ENCODE results near the gene ZNHIT3. TPM values are rescaled to one million over a fixed set of nuclear protein-coding genes. Genes with fewer than 3 reads are reported as not detected.

ZNHIT3 gene
- total RNA-seq, 3 donors from 2014 or later: 19.0 to 33.7 (median 29.3) TPM

DNA sequence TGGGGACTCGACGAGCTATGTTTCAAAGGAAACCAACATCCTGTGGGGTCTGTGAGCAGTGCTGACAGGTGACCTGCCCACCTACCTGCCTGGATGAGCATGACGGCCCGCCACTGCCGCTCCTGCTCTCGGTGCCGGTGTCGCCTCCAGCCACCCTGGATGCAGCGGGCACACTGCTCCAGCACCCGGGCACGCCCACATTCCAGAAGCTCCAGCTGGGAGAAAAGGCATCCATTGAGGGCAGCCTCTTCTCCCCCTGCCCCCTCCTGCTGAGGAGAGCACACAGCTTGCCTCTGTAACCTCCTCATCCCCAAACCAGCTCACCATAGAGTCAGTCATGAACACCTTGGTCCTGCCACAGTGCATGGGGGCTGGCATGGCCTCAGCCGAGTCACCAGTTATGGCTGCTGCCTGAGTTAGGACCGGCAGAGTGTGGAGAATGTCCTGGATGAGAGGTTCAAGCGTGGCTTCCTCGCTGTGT is 14.3 kb downstream of the ZNHIT3 start:
- peaks cover 4% of the 10 kb centered on the region for H3K36me3 ChIP-seq
- H3K4me1 ChIP-seq: no peaks in the 10 kb centered on the region
- H3K4me3 ChIP-seq: no peak overlapping the region
- no peaks in the 10 kb centered on the region for H3K9me3 ChIP-seq
- H3K27ac ChIP-seq: no peak overlapping the region
- DNase-seq (ENCODE audit: low spot score in 2 of 2): no peak
- H3K27me3 ChIP-seq: no peaks in the 10 kb centered on the region
- TF ChIP-seq, protein P1, sequence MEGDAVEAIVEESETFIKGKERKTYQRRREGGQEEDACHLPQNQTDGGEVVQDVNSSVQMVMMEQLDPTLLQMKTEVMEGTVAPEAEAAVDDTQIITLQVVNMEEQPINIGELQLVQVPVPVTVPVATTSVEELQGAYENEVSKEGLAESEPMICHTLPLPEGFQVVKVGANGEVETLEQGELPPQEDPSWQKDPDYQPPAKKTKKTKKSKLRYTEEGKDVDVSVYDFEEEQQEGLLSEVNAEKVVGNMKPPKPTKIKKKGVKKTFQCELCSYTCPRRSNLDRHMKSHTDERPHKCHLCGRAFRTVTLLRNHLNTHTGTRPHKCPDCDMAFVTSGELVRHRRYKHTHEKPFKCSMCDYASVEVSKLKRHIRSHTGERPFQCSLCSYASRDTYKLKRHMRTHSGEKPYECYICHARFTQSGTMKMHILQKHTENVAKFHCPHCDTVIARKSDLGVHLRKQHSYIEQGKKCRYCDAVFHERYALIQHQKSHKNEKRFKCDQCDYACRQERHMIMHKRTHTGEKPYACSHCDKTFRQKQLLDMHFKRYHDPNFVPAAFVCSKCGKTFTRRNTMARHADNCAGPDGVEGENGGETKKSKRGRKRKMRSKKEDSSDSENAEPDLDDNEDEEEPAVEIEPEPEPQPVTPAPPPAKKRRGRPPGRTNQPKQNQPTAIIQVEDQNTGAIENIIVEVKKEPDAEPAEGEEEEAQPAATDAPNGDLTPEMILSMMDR (IDR thresholded peaks at IDR 0.05): no peak
- TF ChIP-seq POLR2AphosphoS5 (IDR thresholded peaks at IDR 0.05) (no peak), POLR2A (IDR thresholded peaks at IDR 0.05) (no peak)
- intact Hi-C loops (cut with DNase I; ENCODE audit: low total_unique reads): no loop called here

DNA sequence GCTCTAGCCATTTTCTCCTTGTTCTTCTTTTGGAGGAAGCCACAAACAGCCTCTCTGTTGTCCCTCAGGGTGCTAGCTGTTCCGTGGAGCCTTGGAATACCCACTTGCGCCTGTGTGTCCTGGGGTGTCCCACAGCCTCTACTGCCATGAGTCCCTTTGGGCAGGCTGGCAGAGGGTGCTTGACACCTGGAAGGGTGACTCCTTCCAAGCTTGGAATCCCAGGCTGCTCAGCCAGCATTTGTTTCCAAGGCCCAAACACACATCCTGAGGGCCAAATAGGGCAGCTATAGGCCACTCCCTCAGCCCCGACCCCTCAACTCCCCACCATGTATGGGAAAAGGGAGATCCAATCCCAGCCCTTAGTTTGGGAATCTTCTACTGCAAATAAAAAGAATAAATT is 14.9 kb downstream of the ZNHIT3 start:
- Histone ChIP-seq H3K9me3 (no peaks in the 10 kb centered on the region), H3K4me1 (no peaks in the 10 kb centered on the region), H3K27ac (no peak overlapping the region), H3K27me3 (no peaks in the 10 kb centered on the region), H3K36me3 (peaks cover 4% of the 10 kb centered on the region), H3K4me3 (no peak overlapping the region)
- intact Hi-C loops (cut with DNase I; ENCODE audit: low total_unique reads): no loop called here
- no peak for DNase-seq (ENCODE audit: low spot score in 2 of 2)
- TF ChIP-seq POLR2AphosphoS5 (IDR thresholded peaks at IDR 0.05): no peak
- TF ChIP-seq POLR2A (IDR thresholded peaks at IDR 0.05): no peak
- TF ChIP-seq, protein P1 (IDR thresholded peaks at IDR 0.05): no peak

- H3K4me3 ChIP-seq: no peak overlapping the region
- H3K4me1 ChIP-seq: no peaks in the 10 kb centered on the region
- TF ChIP-seq, protein P1 (IDR thresholded peaks at IDR 0.05): no peak
- TF ChIP-seq POLR2AphosphoS5 (IDR thresholded peaks at IDR 0.05) (no peak), POLR2A (IDR thresholded peaks at IDR 0.05) (no peak)
- no peaks in the 10 kb centered on the region for H3K9me3 ChIP-seq
- intact Hi-C loops (cut with DNase I; ENCODE audit: low total_unique reads): no loop called here
- no peak overlapping the region for H3K27ac ChIP-seq
- H3K27me3 ChIP-seq: no peaks in the 10 kb centered on the region
- H3K36me3 ChIP-seq: peaks cover 4% of the 10 kb centered on the region
- no peak for DNase-seq (ENCODE audit: low spot score in 2 of 2)
These were observed 15.5 kb downstream of the ZNHIT3 start for GRCh38 chr17:36501963-36502362.

DNA sequence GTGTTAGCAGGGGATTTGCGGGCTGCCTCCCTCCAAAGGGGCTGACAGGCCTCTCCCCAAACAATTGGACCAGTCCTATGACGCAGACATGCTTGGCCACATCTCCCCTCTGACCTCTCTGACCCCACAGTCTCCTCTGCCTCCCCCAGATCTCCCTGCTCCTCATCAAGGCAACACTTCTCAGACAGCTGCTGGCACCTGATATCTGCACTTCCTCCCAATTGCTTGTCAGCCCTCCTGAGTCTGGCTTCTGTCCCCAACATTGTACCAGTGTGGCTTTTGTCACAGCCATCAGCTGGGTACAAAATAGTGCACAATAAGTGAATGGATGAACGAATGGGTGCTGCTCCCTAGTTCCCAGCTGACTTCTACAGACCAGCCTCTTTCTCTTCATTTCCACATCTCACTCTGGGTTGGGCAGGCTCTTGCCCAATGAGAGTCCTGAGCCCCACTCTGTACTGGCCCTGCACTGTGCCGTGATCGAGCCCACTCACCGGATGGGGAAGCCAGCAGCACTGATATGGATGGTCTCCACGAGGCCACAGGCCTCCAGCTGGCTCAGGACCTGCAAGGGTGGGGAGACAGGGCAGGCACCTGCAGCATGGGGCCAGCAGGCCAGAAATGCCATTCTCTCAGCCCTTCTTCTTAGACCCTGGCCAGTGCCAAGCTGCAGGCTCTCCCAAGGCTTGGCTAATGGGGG is 17.1 kb downstream of the ZNHIT3 start:
- DNase-seq (ENCODE audit: low spot score in 2 of 2): no peak
- no peaks in the 10 kb centered on the region for H3K27me3 ChIP-seq
- no peaks in the 10 kb centered on the region for H3K36me3 ChIP-seq
- H3K4me3 ChIP-seq: no peak overlapping the region
- H3K27ac ChIP-seq: no peak overlapping the region
- no peaks in the 10 kb centered on the region for H3K4me1 ChIP-seq
- H3K9me3 ChIP-seq: no peaks in the 10 kb centered on the region
- intact Hi-C loops (cut with DNase I; ENCODE audit: low total_unique reads): no loop called here
- TF ChIP-seq, protein P1 (IDR thresholded peaks at IDR 0.05): no peak
- TF ChIP-seq POLR2A (IDR thresholded peaks at IDR 0.05) (no peak), POLR2AphosphoS5 (IDR thresholded peaks at IDR 0.05) (no peak)

- intact Hi-C loops (cut with DNase I; ENCODE audit: low total_unique reads): no loop called here
- Histone ChIP-seq H3K27ac (no peak overlapping the region), H3K9me3 (no peaks in the 10 kb centered on the region), H3K36me3 (no peaks in the 10 kb centered on the region), H3K27me3 (no peaks in the 10 kb centered on the region), H3K4me1 (no peaks in the 10 kb centered on the region), H3K4me3 (no peak overlapping the region)
- TF ChIP-seq, protein P1 (IDR thresholded peaks at IDR 0.05): no peak
- DNase-seq (ENCODE audit: low spot score in 2 of 2): no peak
These were observed 17.7 kb downstream of the ZNHIT3 start for GRCh38 chr17:36504156-36504545.
